ENCODE measurements around the gene OR9A2. TPM values are rescaled to one million over a fixed set of nuclear protein-coding genes. Genes with fewer than 3 reads are reported as not detected.

OR9A2 gene
- total RNA-seq, 4 donors from 2014 or later = not detected

DNA sequence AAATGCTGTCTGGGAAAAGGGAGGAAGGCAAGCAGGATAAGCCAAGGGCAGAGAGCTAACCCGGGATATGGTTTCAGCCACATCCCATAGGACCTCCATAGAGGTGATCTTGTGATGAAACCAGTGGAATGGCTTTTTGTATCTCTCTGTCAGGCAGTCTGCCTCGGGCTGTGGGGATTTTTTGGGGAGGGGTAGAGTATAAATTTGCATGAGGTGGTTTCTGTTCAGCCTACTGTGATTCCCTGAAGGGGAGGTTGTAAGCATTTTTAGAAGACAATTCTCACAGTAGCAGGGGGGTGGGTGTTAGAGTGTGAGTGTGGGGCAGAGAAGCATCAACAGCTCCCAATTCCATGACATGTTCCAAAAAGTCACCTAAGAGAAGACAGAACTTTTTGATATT, 11.8 kb downstream of the OR9A2 start:
- Histone ChIP-seq H3K27me3 (no peaks in the 10 kb centered on the region), H3K4me1 (peaks cover 3 to 33% (median 11%) of the 10 kb centered on the region in 3 donors), H3K27ac (no peak overlapping the region), H3K4me3 (no peak overlapping the region), H3K9me3 (no peaks in the 10 kb centered on the region), H3K36me3 (no peaks in the 10 kb centered on the region)
- 40 to 56% methylated on average over 2 of the region's 2 CpGs for WGBS, 2 donors
- intact Hi-C loops (cut with DNase I) = no loop called here
- DNase-seq = no peak
- TF ChIP-seq CTCF (IDR thresholded peaks at IDR 0.05) (no peak), POLR2A (IDR thresholded peaks at IDR 0.05) (no peak)

GRCh38 chr7:143013893-143014292, 13.0 kb downstream of the OR9A2 start:
- peak overlapping the region in 3 of 4 donors; percentile 1 to 64 (median 40) for H3K27ac ChIP-seq
- 10 to 22% methylated on average over 5 of the region's 5 CpGs for WGBS, 2 donors
- intact Hi-C loops (cut with DNase I) = no loop called here

DNA sequence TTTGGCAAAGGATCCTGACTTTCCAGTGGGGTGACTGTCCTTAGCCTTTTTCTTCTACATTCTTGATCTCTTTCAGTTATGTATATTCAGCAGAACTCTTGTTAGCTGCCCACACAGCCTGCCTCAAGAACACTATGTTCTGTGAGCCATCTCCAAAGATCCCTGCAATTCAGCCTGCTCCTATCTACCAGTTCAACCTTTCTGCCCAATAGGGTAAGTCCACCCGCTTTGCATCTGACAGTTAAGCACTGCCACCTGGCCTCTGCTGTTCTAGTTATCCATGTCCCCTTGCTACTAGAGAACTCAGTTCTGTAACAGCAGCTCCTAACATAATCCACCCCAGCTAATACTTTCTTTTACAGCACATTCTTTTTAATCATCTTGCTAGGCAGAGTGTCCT, 13.5 kb downstream of the OR9A2 start:
- peak overlapping the region in 3 of 4 donors; percentile 1 to 64 (median 40) for H3K27ac ChIP-seq

More at GRCh38 chr7:143013893-143014292, 13.0 kb downstream of the OR9A2 start:
- TF ChIP-seq POLR2A (IDR thresholded peaks at IDR 0.05) (no peak), CTCF (IDR thresholded peaks at IDR 0.05) (no peak)
- no peak overlapping the region for H3K4me3 ChIP-seq
- no peaks in the 10 kb centered on the region for H3K36me3 ChIP-seq
- H3K27me3 ChIP-seq = no peaks in the 10 kb centered on the region
- no peaks in the 10 kb centered on the region for H3K9me3 ChIP-seq
- peaks cover 3 to 33% (median 11%) of the 10 kb centered on the region in 3 donors for H3K4me1 ChIP-seq
- no peak for DNase-seq

DNA sequence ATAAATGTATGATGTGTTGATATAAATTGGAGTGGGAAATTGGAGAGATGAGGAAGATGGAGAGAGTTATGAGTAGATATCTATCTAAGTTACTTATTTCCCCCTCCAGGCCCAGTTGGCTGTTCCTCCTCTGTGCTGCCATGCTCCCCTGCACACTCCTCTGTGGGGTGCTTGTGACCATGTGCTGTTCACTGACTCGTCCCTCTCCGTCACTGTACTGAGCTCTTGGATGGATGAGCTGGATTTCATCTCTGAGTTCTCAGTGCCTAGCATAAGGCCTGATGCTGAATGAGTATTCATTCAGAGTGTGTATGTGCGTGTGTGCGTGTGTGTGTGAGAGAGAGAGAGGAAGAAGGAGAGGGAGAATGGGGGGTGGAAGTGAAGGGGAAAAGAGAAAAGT, 14.5 kb downstream of the OR9A2 start:
- Histone ChIP-seq H3K4me3 (no peak overlapping the region), H3K27ac (no peak overlapping the region), H3K27me3 (peaks cover 0 to under 1% (median 0%) of the 10 kb centered on the region in 4 donors), H3K36me3 (no peaks in the 10 kb centered on the region), H3K9me3 (no peaks in the 10 kb centered on the region), H3K4me1 (peaks cover 3 to 38% (median 11%) of the 10 kb centered on the region in 3 donors)
- TF ChIP-seq POLR2A (IDR thresholded peaks at IDR 0.05) (no peak), CTCF (IDR thresholded peaks at IDR 0.05) (no peak)
- intact Hi-C loops (cut with DNase I) = no loop called here
- no peak for DNase-seq
- 90 to 91% methylated on average over 4 of the region's 4 CpGs for WGBS, 2 donors

More for the DNA sequence above, 13.5 kb downstream of the OR9A2 start:
- no peak for DNase-seq
- Histone ChIP-seq H3K4me1 (peaks cover 3 to 33% (median 11%) of the 10 kb centered on the region in 3 donors), H3K36me3 (no peaks in the 10 kb centered on the region), H3K27me3 (no peaks in the 10 kb centered on the region), H3K4me3 (no peak overlapping the region), H3K9me3 (no peaks in the 10 kb centered on the region)
- TF ChIP-seq CTCF (IDR thresholded peaks at IDR 0.05) (no peak), POLR2A (IDR thresholded peaks at IDR 0.05) (no peak)
- WGBS, 2 donors = 9 to 23% methylated on average over 1 of the region's 1 CpG
- intact Hi-C loops (cut with DNase I) = no loop called here

DNA sequence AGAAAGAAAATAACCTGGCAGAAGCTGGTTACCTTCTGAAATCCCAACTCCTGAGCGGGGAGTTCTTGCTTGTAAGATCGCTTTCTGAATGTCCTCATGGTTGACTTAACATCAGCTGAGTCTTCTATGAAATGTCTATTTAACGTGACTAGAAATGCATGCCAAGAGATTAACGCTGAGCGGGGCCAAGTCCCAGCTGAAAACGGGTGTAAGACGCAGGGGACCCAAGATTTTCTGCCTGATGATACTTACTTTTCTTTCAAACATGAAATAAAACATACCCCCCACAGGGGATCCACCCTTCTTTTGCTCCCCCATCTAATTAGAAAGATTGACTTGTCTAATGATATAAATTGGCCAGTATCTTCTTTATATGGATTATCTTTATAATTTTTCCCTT, 14.9 kb downstream of the OR9A2 start:
- Histone ChIP-seq H3K36me3 (no peaks in the 10 kb centered on the region), H3K27me3 (peaks cover 0 to 3% (median 0%) of the 10 kb centered on the region in 4 donors), H3K4me3 (no peak overlapping the region), H3K27ac (no peak overlapping the region), H3K4me1 (peaks cover 3 to 38% (median 11%) of the 10 kb centered on the region in 3 donors), H3K9me3 (no peaks in the 10 kb centered on the region)
- no peak for TF ChIP-seq POLR2A (IDR thresholded peaks at IDR 0.05)
- WGBS, 2 donors = 41 to 69% methylated on average over 7 of the region's 7 CpGs
- intact Hi-C loops (cut with DNase I) = no loop called here
- no peak for DNase-seq

All from esophagus squamous epithelium (tissue), 5 donors.